Neural progenitor cell (in vitro differentiated cells): ENCODE measurements around the gene TRIM27.

Experiments used
- EZH2 ChIP-seq: fragments of 200-600 bp; sonication (generic); IDR thresholded peaks from 2 replicates; pipeline ENCODE4 v1.6.1; 2017; ENCODE audit warnings: antibody characterized with exemption, mild to moderate bottlenecking, moderate library complexity
- TF ChIP-seq, protein P1 (sequence below): fragments of 200-600 bp; sonication (generic); IDR thresholded peaks from 2 replicates; pipeline ENCODE4 v1.5.1; 2017; ENCODE audit warnings: antibody characterized with exemption, mild to moderate bottlenecking

DNA sequence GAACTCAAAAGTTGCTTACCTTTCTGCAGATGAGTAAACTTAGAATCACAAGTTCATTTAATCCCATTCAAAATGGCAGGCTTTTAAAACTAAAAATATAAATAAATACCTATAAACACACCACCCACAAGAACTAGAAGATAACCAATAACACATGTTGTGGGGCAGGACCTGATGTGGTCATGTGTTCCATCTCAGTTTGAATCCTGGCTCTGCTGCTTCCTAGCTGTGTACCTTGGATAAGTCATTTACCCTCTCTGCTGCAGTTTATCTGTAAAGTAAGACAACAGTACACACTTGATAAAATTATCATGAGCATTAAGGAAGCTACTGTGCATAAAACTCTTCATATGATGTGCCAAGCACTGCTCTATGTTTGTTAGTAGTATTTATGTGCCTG is 22.0 kb downstream of the TRIM27 start:
- no peak for TF ChIP-seq EZH2
- TF ChIP-seq, protein P1, sequence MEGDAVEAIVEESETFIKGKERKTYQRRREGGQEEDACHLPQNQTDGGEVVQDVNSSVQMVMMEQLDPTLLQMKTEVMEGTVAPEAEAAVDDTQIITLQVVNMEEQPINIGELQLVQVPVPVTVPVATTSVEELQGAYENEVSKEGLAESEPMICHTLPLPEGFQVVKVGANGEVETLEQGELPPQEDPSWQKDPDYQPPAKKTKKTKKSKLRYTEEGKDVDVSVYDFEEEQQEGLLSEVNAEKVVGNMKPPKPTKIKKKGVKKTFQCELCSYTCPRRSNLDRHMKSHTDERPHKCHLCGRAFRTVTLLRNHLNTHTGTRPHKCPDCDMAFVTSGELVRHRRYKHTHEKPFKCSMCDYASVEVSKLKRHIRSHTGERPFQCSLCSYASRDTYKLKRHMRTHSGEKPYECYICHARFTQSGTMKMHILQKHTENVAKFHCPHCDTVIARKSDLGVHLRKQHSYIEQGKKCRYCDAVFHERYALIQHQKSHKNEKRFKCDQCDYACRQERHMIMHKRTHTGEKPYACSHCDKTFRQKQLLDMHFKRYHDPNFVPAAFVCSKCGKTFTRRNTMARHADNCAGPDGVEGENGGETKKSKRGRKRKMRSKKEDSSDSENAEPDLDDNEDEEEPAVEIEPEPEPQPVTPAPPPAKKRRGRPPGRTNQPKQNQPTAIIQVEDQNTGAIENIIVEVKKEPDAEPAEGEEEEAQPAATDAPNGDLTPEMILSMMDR, result no peak
